HepG2 (cell line): ENCODE measurements around the gene NOS1. TPM values are rescaled to one million over a fixed set of nuclear protein-coding genes. Genes with fewer than 3 reads are reported as not detected.

ENCODE experiments used
- ATAC-seq: fragments of 200-7000 bp; cut with Tn5 transposase; 3 replicates; pipeline ENCODE4 v1.9.1; 2020; ENCODE audit warnings: mild to moderate bottlenecking, moderate library complexity
- BruUV-seq: library from RNA; stranded (reverse); fragments of 400-500 nt; replicated peaks from 2 replicates; lab custom pipeline; 2021; lab: Mats Ljungman, UMichigan
- CTCF ChIA-PET: fragments of 300-600 bp; formaldehyde crosslinking; extraction: SDS; loops from one replicate; lab custom pipeline; 2021; ENCODE audit warnings: low total read pairs, inconsistent platforms, low intra/inter-chr PET ratio; lab: Yijun Ruan, JAX
- POLR2A ChIA-PET: fragments of 350-600 bp; sonication (Branson Sonifier 250); formaldehyde crosslinking; loops from one replicate; lab custom pipeline; 2020; ENCODE audit warnings: antibody characterized with exemption, inconsistent platforms; lab: Yijun Ruan, JAX
- DNase-seq: peaks from one replicate; pipeline ENCODE4 v3.0.0-alpha.2; 2015; ENCODE audit warnings: low spot score
- FAIRE-seq: peaks from 3 replicates; lab custom pipeline; 2011; peaks lifted over from hg19 to GRCh38; lab: Jason Lieb, UNC
- H2AFZ ChIP-seq: one replicate; pipeline ENCODE4 v1.6.1; 2011; ENCODE audit warnings: low read length, inconsistent platforms
- H3K27ac ChIP-seq: fragments of 300-600 bp; 3 replicates; pipeline ENCODE4 v1.8.0; 2011; ENCODE audit warnings: mixed run types, mild to moderate bottlenecking, mixed read lengths, low read length, inconsistent platforms; ENCODE audit not compliant: insufficient read depth; ENCODE audit errors: extremely low read length
- H3K27me3 ChIP-seq, 2 experiments: fragments of 200-600 bp in 1 of 2; 2 replicates in 1 of 2; 3 replicates in 1 of 2; pipeline versions ENCODE4 v1.6.0 to v1.8.0; 2011; ENCODE audit warnings: low read length in 2 of 2, mild to moderate bottlenecking in 2 of 2, moderate library complexity in 2 of 2, inconsistent platforms in 1 of 2; ENCODE audit not compliant: insufficient read depth in 2 of 2, control insufficient read depth in 1 of 2
- H3K36me3 ChIP-seq, 2 experiments: fragments of 200-600 bp in 1 of 2; replicated peaks in 1 of 2; 2 replicates in 1 of 2; 3 replicates in 1 of 2; pipeline versions ENCODE4 v1.5.1 to v1.8.0; 2011; ENCODE audit warnings: low read length in 2 of 2, inconsistent platforms in 1 of 2; ENCODE audit not compliant: insufficient read depth in 2 of 2, control insufficient read depth in 1 of 2
- H3K4me1 ChIP-seq: 2 replicates; pipeline ENCODE4 v1.5.1; 2012; ENCODE audit warnings: low read length, inconsistent platforms; ENCODE audit not compliant: insufficient read depth
- H3K4me2 ChIP-seq: 2 replicates; pipeline ENCODE4 v1.6.0; 2011; ENCODE audit warnings: low read depth, low read length, inconsistent platforms
- H3K4me3 ChIP-seq, 3 experiments: fragments of 200-600 bp in 1 of 3; sonication (generic), shearing (Covaris generic) in 1 of 3; replicated peaks in 1 of 3; 2 replicates each; pipeline ENCODE4 v1.5.1; 2011 to 2016; ENCODE audit warnings: low read length in 3 of 3, inconsistent platforms in 2 of 3, low read depth in 2 of 3, mild to moderate bottlenecking in 2 of 3, control low read depth in 1 of 3, mixed read lengths in 1 of 3; ENCODE audit not compliant: insufficient read depth in 1 of 3
- H3K79me2 ChIP-seq: one replicate; pipeline ENCODE4 v1.6.1; 2011; ENCODE audit warnings: low read length, inconsistent platforms; ENCODE audit not compliant: insufficient read depth
- H3K9ac ChIP-seq: 2 replicates; pipeline ENCODE4 v1.6.0; 2011; ENCODE audit warnings: mild to moderate bottlenecking, low read depth, low read length, inconsistent platforms; ENCODE audit not compliant: insufficient read depth
- H3K9me3 ChIP-seq: 2 replicates; pipeline ENCODE4 v1.5.1; 2012; ENCODE audit warnings: mild to moderate bottlenecking, low read length
- H4K20me1 ChIP-seq: 2 replicates; pipeline ENCODE4 v1.6.0; 2011; ENCODE audit warnings: inconsistent platforms, mild to moderate bottlenecking, low read length, moderate library complexity; ENCODE audit not compliant: insufficient read depth
- GABPB1 ChIP-seq: IDR thresholded peaks from 2 replicates; pipeline ENCODE4 v1.6.1; 2016; ENCODE audit warnings: mild to moderate bottlenecking, missing genetic modification reagents, moderate library complexity, missing compliant biosample characterization
- HOXD1 ChIP-seq: sonication (generic); formaldehyde crosslinking; IDR thresholded peaks from 2 replicates; pipeline ENCODE4 v1.5.0; 2020; ENCODE audit warnings: missing genetic modification reagents
- PBX3 ChIP-seq: sonication (generic); formaldehyde crosslinking; IDR thresholded peaks from 2 replicates; pipeline ENCODE4 v1.8.1; 2023; ENCODE audit warnings: missing genetic modification reagents, inconsistent platforms, borderline replicate concordance
- PHF20 ChIP-seq: sonication (generic); formaldehyde crosslinking; IDR thresholded peaks from 2 replicates; pipeline ENCODE4 v1.5.0; 2020; ENCODE audit warnings: mild to moderate bottlenecking, missing genetic modification reagents
- SP1 ChIP-seq, 2 experiments: fragments of 450-650 bp in 1 of 2; sonication (generic) in 1 of 2; formaldehyde crosslinking in 1 of 2; IDR thresholded peaks; 2 replicates each; pipeline versions ENCODE4 v1.4.0 to v1.6.1; 2016 to 2020; ENCODE audit warnings: missing genetic modification reagents in 1 of 2
- XBP1 ChIP-seq: sonication (generic); formaldehyde crosslinking; IDR thresholded peaks from 2 replicates; pipeline ENCODE4 v1.5.0; 2020; ENCODE audit warnings: missing genetic modification reagents
- ZNF12 ChIP-seq: sonication (generic); formaldehyde crosslinking; IDR thresholded peaks from 2 replicates; pipeline ENCODE4 v1.5.0; 2020; ENCODE audit warnings: missing genetic modification reagents
- ZNF292 ChIP-seq: sonication (generic); formaldehyde crosslinking; IDR thresholded peaks from 2 replicates; pipeline ENCODE4 v1.8.1; 2022; ENCODE audit warnings: mild to moderate bottlenecking, low read depth, missing genetic modification reagents, borderline replicate concordance
- ZNF367 ChIP-seq: sonication (generic); formaldehyde crosslinking; IDR thresholded peaks from 2 replicates; pipeline ENCODE4 v1.4.0; 2020; ENCODE audit warnings: missing genetic modification reagents, borderline replicate concordance
- ZNF383 ChIP-seq: sonication (generic); formaldehyde crosslinking; IDR thresholded peaks from 2 replicates; pipeline ENCODE4 v1.4.0; 2020; ENCODE audit warnings: missing genetic modification reagents, mild to moderate bottlenecking, borderline replicate concordance
- ZNF792 ChIP-seq: IDR thresholded peaks from 2 replicates; pipeline ENCODE4 v1.6.1; 2016
- WGBS: methylation state at CpG from one replicate; pipeline ENCODE4 v1.1.6; 2017; ENCODE audit warnings: low lambda C conversion rate; 5-methylcytosine and 5-hydroxymethylcytosine counted together
- in situ Hi-C: cut with HindIII; loops from 2 replicates; pipeline ENCODE4 v1.10.0; 2017; ENCODE audit warnings: low pct_unique_long_range_greater_than_20kb; ENCODE audit not compliant: extremely low pct_ligation_motif_present
- intact Hi-C: fragments of 100-400 bp; cut with micrococcal nuclease; formaldehyde crosslinking; loops from one replicate; pipeline ENCODE4 v1.10.0; 2022; ENCODE audit not compliant: unreplicated experiment
- polyA plus RNA-seq, 8 experiments: library from polyadenylated mRNA; depleted of rRNA in 3 of 8; stranded (reverse) in 7 of 8; unstranded in 1 of 8; fragments of >200 nt; fragmentation: Illumina TruSeq in 4 of 8; extraction: Trizol in 4 of 8; gene quantifications; 2 replicates each; pipeline versions ENCODE4 v1.2.1 to v1.2.3, GENCODE V29; 2011 to 2016; ENCODE audit warnings: low read depth in 4 of 8, missing spikeins in 1 of 8, mixed read lengths in 1 of 8; ENCODE audit not compliant: insufficient read depth in 1 of 8
- total RNA-seq, 5 experiments: library from RNA; depleted of rRNA; stranded (reverse); fragments of >200 nt; fragmentation: Illumina TruSeq; extraction: Trizol; gene quantifications; 2 replicates each; pipeline ENCODE4 v1.2.3, GENCODE V29; 2016; ENCODE audit warnings: low read depth in 1 of 5

The NOS1 gene
- total and polyA plus RNA-seq, 2 of the 13 experiments (the other 11 are each of a cell fraction or from before 2014, with no cell fraction given), result not detected

GRCh38 chr12:117165342-117165741 lies 196.1 kb downstream of the NOS1 start:
- FAIRE-seq (no peak), ATAC-seq (no peak), DNase-seq (no peak)
- H3K79me2 ChIP-seq, result no peaks in the 10 kb centered on the region
- no peaks in the 10 kb centered on the region for H4K20me1 ChIP-seq
- no peak overlapping the region for H3K27ac ChIP-seq
- no peak overlapping the region for H3K9ac ChIP-seq
- CTCF ChIA-PET, result no interaction called here
- H3K4me3 ChIP-seq, result no peak overlapping the region
- no peaks in the 10 kb centered on the region for H3K9me3 ChIP-seq
- 82% methylated on average over 5 of the region's 5 CpGs for WGBS
- no TSS peak for BruUV-seq
- H3K36me3 ChIP-seq, result peaks cover 36 to 83% of the 10 kb centered on the region in 2 experiments
- no peak overlapping the region for H2AFZ ChIP-seq
- no peak overlapping the region for H3K4me2 ChIP-seq
- no peaks in the 10 kb centered on the region for H3K4me1 ChIP-seq
- in situ Hi-C loops, result no loop called here
- H3K27me3 ChIP-seq, result no peaks in the 10 kb centered on the region; a peak in 1 of 5 replicates
- intact Hi-C loops, result no loop called here
- POLR2A ChIA-PET, result no interaction called here
- TF ChIP-seq GABPB1 (CRISPR knock-in tag) (no peak), XBP1 (no peak), ZNF367 (CRISPR knock-in tag) (no peak), ZNF383 (CRISPR knock-in tag) (no peak), ZNF792 (CRISPR knock-in tag) (no peak), ZNF292 (no peak), PBX3 (no peak), PHF20 (CRISPR knock-in tag) (no peak), SP1 (IDR thresholded peaks at IDR 0.05) (no peak), SP1 (CRISPR knock-in tag; IDR thresholded peaks at IDR 0.05) (no peak), ZNF12 (no peak), HOXD1 (no peak)
